Activated CD4-positive, alpha-beta memory T cell treated with anti-CD3 and anti-CD28 coated beads for 36 hours (primary cell): ENCODE results near the gene ACOX1. TPM values are rescaled to one million over a fixed set of nuclear protein-coding genes. Genes with fewer than 3 reads are reported as not detected.

ENCODE experiments used
- CTCF ChIA-PET: fragments of 350-600 bp; sonication (Branson Sonifier 250); formaldehyde crosslinking; loops from one replicate; lab custom pipeline; 2021; ENCODE audit warnings: antibody characterized with exemption, inconsistent platforms; lab: Charles Lee
- POLR2A ChIA-PET: fragments of 350-600 bp; sonication (Branson Sonifier 250); formaldehyde crosslinking; loops from one replicate; lab custom pipeline; 2021; ENCODE audit warnings: antibody characterized with exemption; lab: Charles Lee
- DNase-seq: peaks from one replicate; pipeline ENCODE4 v3.0.0-alpha.2; 2020
- H3K27ac Mint-ChIP-seq: one replicate; pipeline ENCODE4 v1.8.0; 2021; ENCODE audit warnings: mixed read lengths
- H3K27me3 Mint-ChIP-seq: one replicate; pipeline ENCODE4 v1.8.0; 2021; ENCODE audit warnings: mixed read lengths
- H3K36me3 Mint-ChIP-seq: one replicate; pipeline ENCODE4 v1.8.0; 2021; ENCODE audit warnings: mixed read lengths
- H3K4me1 Mint-ChIP-seq: one replicate; pipeline ENCODE4 v1.8.0; 2021; ENCODE audit warnings: low read depth, mixed read lengths
- H3K4me3 Mint-ChIP-seq: one replicate; pipeline ENCODE4 v1.8.0; 2021; ENCODE audit warnings: mild to moderate bottlenecking, mixed read lengths
- H3K9me3 Mint-ChIP-seq: one replicate; pipeline ENCODE4 v1.8.0; 2021; ENCODE audit warnings: mixed read lengths
- intact Hi-C: fragments of 100-400 bp; cut with micrococcal nuclease; formaldehyde crosslinking; loops from one replicate; pipeline ENCODE4 v1.15.1; 2023
- total RNA-seq, 2 experiments: library from RNA; stranded (reverse); gene quantifications; one replicate each; pipeline ENCODE4 v1.2.3, GENCODE V29; 2021

Gene ACOX1
- total RNA-seq, 2 experiments from 2014 or later: 34.0 to 35.1 TPM

DNA sequence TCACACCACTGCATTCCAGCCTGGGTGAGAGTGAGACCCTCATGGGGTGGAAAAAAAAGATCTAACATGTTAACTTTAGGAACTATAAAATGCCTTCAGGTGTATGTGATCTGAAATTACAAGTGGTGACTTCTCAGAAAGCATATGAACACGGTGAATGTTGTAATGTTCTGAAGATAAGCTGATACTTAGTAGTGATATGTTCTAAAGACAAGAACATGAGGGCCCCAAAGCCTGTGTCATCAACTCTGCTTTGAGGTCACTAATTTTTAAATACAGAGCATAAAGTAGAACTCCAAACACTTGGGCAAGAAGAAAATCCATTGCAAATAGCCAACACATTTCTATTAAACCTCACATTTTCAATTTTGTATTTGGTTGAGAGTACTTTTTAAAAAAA lies 35.5 kb downstream of the ACOX1 start:
- H3K36me3 Mint-ChIP-seq: peaks cover 3% of the 10 kb centered on the region
- H3K4me1 Mint-ChIP-seq: peaks cover 14% of the 10 kb centered on the region
- no peak for DNase-seq
- intact Hi-C loops: no loop called here
- no peak overlapping the region for H3K4me3 Mint-ChIP-seq
- ChIA-PET CTCF (interaction anchor here (1.6 kb wide), 1 partner anchor 38 kb away, joined by 3 read pairs; no protein-coding TSS in a partner anchor), POLR2A (no interaction called here)
- no peaks in the 10 kb centered on the region for H3K27me3 Mint-ChIP-seq
- no peaks in the 10 kb centered on the region for H3K9me3 Mint-ChIP-seq
- H3K27ac Mint-ChIP-seq: no peak overlapping the region

- Mint-ChIP-seq H3K4me1 (peaks cover 14% of the 10 kb centered on the region), H3K9me3 (no peaks in the 10 kb centered on the region), H3K36me3 (no peaks in the 10 kb centered on the region), H3K27ac (no peak overlapping the region), H3K27me3 (no peaks in the 10 kb centered on the region), H3K4me3 (no peak overlapping the region)
- intact Hi-C loops: no loop called here
- ChIA-PET POLR2A (no interaction called here), CTCF (interaction anchor here (0.7 to 1.8 kb wide), 3 partner anchors 15 to 194 kb away, joined by 3 to 5 read pairs (median 5); no protein-coding TSS in a partner anchor)
- no peak for DNase-seq
Measured at GRCh38 chr17:75942473-75942872, 36.5 kb downstream of the ACOX1 start.

GRCh38 chr17:75941442-75941819 lies 37.5 kb downstream of the ACOX1 start:
- Mint-ChIP-seq H3K4me1 (peaks cover 14% of the 10 kb centered on the region), H3K27me3 (no peaks in the 10 kb centered on the region), H3K9me3 (no peaks in the 10 kb centered on the region), H3K36me3 (no peaks in the 10 kb centered on the region), H3K4me3 (peak overlapping the region; percentile 94), H3K27ac (no peak overlapping the region)
- ChIA-PET CTCF (interaction anchor here (0.7 to 1.8 kb wide), 6 partner anchors 14 to 73 kb away, joined by 3 to 5 read pairs (median 4); partner anchors contain the start of gene CDK3), POLR2A (interaction anchor here (0.7 to 1.4 kb wide), 5 partner anchors 11 to 130 kb away, joined by 3 to 4 read pairs (median 3); partner anchors contain the start of genes ACOX1 and TEN1)
- DNase-seq: no peak
- intact Hi-C loops: loop anchor here (1.0 to 2.0 kb wide), 2 partner anchors 37 to 38 kb away; partner anchors contain the start of genes ACOX1, MRPL38 and TEN1

DNA sequence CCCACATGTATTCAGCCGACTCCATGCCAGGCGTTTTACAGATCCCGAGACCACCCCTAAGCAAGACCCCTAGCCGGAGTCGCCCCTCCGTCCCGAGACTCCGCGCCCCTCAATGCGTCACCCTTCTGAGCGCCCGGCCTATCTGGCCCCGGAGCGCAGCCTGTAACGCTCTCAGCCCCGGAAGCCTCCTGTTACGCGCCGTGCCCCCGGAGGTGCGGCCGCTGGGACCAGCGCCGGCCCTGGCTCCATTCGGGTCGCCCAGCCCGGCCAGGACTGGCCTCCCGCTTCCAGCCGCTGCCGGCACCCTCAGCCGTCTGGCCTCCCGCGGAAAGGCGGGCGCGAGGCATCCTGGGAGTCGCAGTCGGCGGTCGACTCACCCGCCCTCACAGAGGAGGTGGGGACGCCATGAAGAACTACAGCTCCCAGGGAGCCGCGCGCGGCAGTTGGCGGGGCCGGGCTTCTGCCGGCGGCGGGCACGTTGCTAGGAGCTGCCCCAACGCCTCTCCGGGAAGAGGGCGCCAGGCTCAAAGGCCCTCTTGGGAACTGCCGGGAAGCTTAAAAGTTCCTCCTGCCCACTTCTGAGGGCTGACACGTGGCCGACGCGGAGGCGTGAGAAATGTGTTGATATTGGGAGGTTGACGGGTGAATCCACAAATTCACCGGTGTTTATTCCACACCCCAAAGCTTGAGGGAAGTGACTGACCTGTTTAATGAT lies 38.1 kb downstream of the ACOX1 start, which contains the start of gene FBF1:
TSS of gene FBF1 (minus strand) at position 316 of the 715 bp plus-strand sequence. CDS start 2,893 bp downstream, outside the sequence.
- peak; percentile 93 for DNase-seq
- peaks cover 14% of the 10 kb centered on the region for H3K4me1 Mint-ChIP-seq
- H3K27me3 Mint-ChIP-seq: no peaks in the 10 kb centered on the region
- ChIA-PET CTCF (interaction anchor here (0.7 to 1.8 kb wide), 6 partner anchors 14 to 74 kb away, joined by 3 to 5 read pairs (median 4); partner anchors contain the start of gene CDK3), POLR2A (interaction anchor here (0.7 to 1.4 kb wide), 5 partner anchors 11 to 131 kb away, joined by 3 to 4 read pairs (median 3); partner anchors contain the start of genes ACOX1 and TEN1)
- intact Hi-C loops: loop anchor here (1.0 to 2.0 kb wide), 2 partner anchors 36 to 38 kb away; partner anchors contain the start of genes ACOX1, MRPL38 and TEN1
- no peaks in the 10 kb centered on the region for H3K36me3 Mint-ChIP-seq
- H3K9me3 Mint-ChIP-seq: no peaks in the 10 kb centered on the region
- peak within 1 kb of the TSS; percentile 94 for H3K4me3 Mint-ChIP-seq
- peak within 1 kb of the TSS; percentile 75 for H3K27ac Mint-ChIP-seq

- no peak overlapping the region for H3K4me3 Mint-ChIP-seq
- DNase-seq: no peak
- no peak overlapping the region for H3K27ac Mint-ChIP-seq
- POLR2A ChIA-PET: no interaction called here
- no peaks in the 10 kb centered on the region for H3K27me3 Mint-ChIP-seq
- CTCF ChIA-PET: interaction anchor here (0.7 kb wide), 1 partner anchor 12 kb away, joined by 3 read pairs; no protein-coding TSS in a partner anchor
- peaks cover 14% of the 10 kb centered on the region for H3K4me1 Mint-ChIP-seq
- intact Hi-C loops: no loop called here
- no peaks in the 10 kb centered on the region for H3K36me3 Mint-ChIP-seq
- no peaks in the 10 kb centered on the region for H3K9me3 Mint-ChIP-seq
Measured at GRCh38 chr17:75937652-75938051, 41.3 kb downstream of the ACOX1 start.

DNA sequence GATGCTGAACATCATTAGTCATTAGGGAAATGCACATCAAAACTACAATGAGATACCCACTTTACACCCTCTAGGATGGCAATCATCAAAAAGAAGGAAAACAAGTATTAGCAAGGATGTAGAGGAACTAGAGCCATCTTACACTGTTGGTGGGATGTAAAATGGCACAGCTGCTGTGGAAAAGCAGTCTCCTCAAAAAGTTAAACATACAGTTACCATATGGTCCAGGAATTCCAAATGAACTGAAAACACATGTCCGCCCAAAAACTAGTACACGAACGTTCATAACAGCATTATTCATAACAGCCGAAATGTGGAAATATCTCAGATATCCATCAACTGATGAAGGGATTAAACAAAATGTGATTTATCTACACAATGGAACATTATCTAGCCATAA lies 45.2 kb downstream of the ACOX1 start:
- intact Hi-C loops: no loop called here
- H3K27ac Mint-ChIP-seq: no peak overlapping the region
- no peak for DNase-seq
- H3K9me3 Mint-ChIP-seq: no peaks in the 10 kb centered on the region
- H3K4me3 Mint-ChIP-seq: no peak overlapping the region
- CTCF ChIA-PET: interaction anchor here (1.9 kb wide), 1 partner anchor 29 kb away, joined by 5 read pairs; the partner anchor contains the start of gene MRPL38
- H3K4me1 Mint-ChIP-seq: no peaks in the 10 kb centered on the region
- POLR2A ChIA-PET: no interaction called here
- no peaks in the 10 kb centered on the region for H3K27me3 Mint-ChIP-seq
- H3K36me3 Mint-ChIP-seq: no peaks in the 10 kb centered on the region

DNA sequence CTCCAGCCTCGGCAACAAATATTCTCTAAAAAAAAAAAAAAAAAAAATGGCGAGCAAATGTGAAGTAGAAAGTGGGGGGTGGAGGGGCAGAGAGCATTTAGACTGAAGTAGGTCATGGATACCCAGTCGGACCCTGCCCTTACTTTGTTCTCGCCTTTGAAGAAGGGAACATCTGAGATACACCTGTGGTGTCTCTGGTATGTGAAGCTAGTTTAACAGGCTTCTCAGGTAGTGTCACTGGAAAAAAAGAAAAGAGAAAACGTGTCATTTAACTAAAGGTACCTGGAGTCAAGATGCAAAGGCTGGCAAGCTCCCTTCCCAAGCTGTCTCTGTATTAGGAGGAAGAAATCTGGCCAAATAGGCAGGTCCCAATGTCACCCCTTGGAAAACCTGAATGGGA lies 46.1 kb downstream of the ACOX1 start:
- intact Hi-C loops: no loop called here
- Mint-ChIP-seq H3K36me3 (no peaks in the 10 kb centered on the region), H3K4me1 (no peaks in the 10 kb centered on the region), H3K27ac (no peak overlapping the region), H3K27me3 (no peaks in the 10 kb centered on the region), H3K4me3 (no peak overlapping the region), H3K9me3 (no peaks in the 10 kb centered on the region)
- POLR2A ChIA-PET: interaction anchor here (0.6 to 0.7 kb wide), 2 partner anchors 10 to 13 kb away, joined by 4 to 5 read pairs; no protein-coding TSS in a partner anchor
- CTCF ChIA-PET: interaction anchor here (1.9 kb wide), 1 partner anchor 28 kb away, joined by 5 read pairs; the partner anchor contains the start of gene MRPL38
- no peak for DNase-seq

GRCh38 chr17:75931062-75931461 lies 47.9 kb downstream of the ACOX1 start:
- ChIA-PET CTCF (no interaction called here), POLR2A (no interaction called here)
- Mint-ChIP-seq H3K36me3 (no peaks in the 10 kb centered on the region), H3K9me3 (no peaks in the 10 kb centered on the region), H3K4me3 (no peak overlapping the region), H3K27me3 (no peaks in the 10 kb centered on the region), H3K27ac (no peak overlapping the region), H3K4me1 (no peaks in the 10 kb centered on the region)
- no peak for DNase-seq
- intact Hi-C loops: no loop called here

- H3K9me3 Mint-ChIP-seq: no peaks in the 10 kb centered on the region
- ChIA-PET CTCF (interaction anchor here (0.9 to 1.7 kb wide), 8 partner anchors 12 to 87 kb away, joined by 3 to 6 read pairs (median 3); partner anchors contain the start of genes FBF1 and MRPL38), POLR2A (no interaction called here)
- no peak overlapping the region for H3K4me3 Mint-ChIP-seq
- no peaks in the 10 kb centered on the region for H3K27me3 Mint-ChIP-seq
- no peaks in the 10 kb centered on the region for H3K4me1 Mint-ChIP-seq
- H3K36me3 Mint-ChIP-seq: no peaks in the 10 kb centered on the region
- no peak overlapping the region for H3K27ac Mint-ChIP-seq
- no peak for DNase-seq
- intact Hi-C loops: no loop called here
Measured at GRCh38 chr17:75927286-75927922, 51.6 kb downstream of the ACOX1 start.

DNA sequence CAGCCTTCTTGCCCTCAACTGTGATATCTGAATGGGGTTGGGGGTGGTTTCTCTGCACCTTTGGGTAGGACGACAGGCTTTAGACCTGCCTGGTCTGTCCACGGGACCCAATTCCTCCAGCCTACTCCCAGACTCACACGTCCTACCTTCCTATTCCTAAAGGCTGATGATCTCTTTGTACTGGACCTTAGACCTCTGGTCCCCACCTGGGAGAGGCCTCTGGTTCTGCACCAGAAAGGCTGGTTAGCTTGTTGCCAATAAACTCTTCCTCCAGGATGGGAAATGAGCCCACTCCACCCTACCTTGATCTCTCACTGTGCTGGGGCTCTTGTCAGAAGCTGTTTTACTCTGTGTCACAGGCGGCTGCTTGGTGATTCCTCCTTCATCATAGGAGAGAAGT lies 52.5 kb downstream of the ACOX1 start:
- Mint-ChIP-seq H3K4me3 (no peak overlapping the region), H3K9me3 (no peaks in the 10 kb centered on the region), H3K27ac (no peak overlapping the region), H3K27me3 (no peaks in the 10 kb centered on the region), H3K36me3 (no peaks in the 10 kb centered on the region), H3K4me1 (no peaks in the 10 kb centered on the region)
- ChIA-PET POLR2A (no interaction called here), CTCF (interaction anchor here (0.9 to 1.6 kb wide), 6 partner anchors 11 to 88 kb away, joined by 3 to 7 read pairs (median 4); partner anchors contain the start of gene FBF1)
- DNase-seq: no peak
- intact Hi-C loops: no loop called here

DNA sequence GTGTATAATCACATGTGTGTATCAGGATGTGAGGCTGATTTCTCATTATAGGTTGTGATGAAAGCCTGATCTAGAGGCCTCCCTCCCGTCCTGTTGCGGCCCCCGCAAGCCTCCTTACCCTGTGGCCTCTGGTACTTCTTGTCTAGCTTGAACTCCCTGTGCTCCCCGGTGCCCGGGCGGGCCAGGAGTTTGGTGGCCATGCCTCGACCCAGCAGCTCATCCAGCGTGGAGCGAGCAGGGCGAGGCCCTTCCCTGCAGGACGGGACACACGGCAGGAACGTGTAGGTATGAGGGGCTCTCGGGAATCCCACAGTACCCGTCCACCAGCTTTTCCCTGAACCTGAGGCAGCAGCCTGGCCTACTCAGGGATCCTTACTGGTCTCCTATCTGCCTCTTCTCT lies 53.1 kb downstream of the ACOX1 start:
- no peaks in the 10 kb centered on the region for H3K27me3 Mint-ChIP-seq
- intact Hi-C loops: no loop called here
- POLR2A ChIA-PET: no interaction called here
- no peaks in the 10 kb centered on the region for H3K36me3 Mint-ChIP-seq
- CTCF ChIA-PET: interaction anchor here (1.1 to 1.6 kb wide), 4 partner anchors 20 to 354 kb away, joined by 3 to 7 read pairs (median 4); no protein-coding TSS in a partner anchor
- no peak overlapping the region for H3K4me3 Mint-ChIP-seq
- no peak for DNase-seq
- no peaks in the 10 kb centered on the region for H3K4me1 Mint-ChIP-seq
- no peaks in the 10 kb centered on the region for H3K9me3 Mint-ChIP-seq
- H3K27ac Mint-ChIP-seq: no peak overlapping the region
